HG02970 (cell line): ENCODE data around the gene EMP2.

Experiments used
- ATAC-seq: cut with Tn5 transposase; IDR thresholded peaks from one replicate; pipeline ENCODE4 v1.9.1; 2021; ENCODE audit warnings: mild to moderate bottlenecking, moderate library complexity, moderate number of reproducible peaks; ENCODE audit not compliant: unreplicated experiment, low FRiP score

EMP2 gene

DNA sequence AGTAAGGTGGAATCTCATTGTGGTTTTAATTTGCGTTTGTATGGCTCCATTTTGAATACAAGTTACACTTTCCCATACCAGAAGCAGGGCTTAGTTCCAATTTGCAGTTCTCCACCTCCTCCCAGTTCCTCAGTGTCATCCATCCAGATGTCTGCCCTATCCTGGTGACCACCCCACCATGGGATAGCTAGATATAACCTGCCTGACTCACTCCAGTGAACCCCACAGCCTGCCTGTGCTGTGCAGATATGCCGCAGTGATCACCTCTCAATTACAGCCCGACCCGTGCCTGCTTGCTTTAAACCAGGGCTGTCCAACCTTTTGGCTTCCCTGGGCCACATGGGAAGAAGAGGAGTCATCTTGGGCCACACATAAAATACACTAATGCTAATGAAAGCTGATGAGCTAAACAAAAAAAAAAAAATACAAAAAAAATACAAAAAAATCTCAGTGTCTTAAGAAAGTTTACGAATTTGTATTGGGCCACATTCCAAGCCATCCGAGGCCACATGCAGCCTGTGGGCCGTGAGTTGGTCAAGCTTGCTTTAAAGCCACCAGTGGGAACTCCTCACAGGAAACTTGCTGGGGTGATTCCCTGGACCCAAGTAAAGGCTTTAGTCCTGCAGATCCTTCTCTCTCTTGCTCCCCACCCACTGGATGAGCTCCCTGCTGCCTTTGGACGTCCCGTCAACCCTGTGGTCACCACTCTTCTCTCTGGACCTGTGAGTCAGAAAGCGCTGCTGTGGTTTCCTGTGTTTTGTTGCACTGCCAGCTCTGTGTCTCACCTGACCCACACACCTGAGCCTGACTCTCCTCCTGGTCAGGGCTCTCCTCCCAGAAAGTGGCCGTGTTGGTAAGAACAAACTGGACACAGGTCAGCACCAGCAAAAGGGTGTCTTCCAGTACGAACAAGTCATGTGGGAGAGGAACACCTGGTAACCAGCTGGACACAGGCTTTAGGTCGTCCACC, 83.0 kb downstream of the EMP2 start:
- ATAC-seq: no peak

DNA sequence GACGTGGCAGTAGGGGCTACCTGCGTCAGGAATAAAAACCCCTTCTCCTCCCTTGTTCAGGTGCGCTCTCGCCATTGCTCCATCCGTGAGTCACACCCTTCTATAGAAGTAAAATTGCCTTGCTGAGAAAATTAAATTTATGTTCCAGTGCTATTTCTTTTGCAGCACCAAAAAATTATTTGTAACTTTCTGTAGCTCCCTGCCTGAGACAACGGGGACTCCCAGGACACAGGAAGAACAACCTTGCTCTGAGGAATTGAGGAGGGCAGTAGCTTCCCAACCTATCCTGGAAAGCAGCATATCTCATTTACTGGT, 85.4 kb downstream of the EMP2 start:
- no peak for ATAC-seq

DNA sequence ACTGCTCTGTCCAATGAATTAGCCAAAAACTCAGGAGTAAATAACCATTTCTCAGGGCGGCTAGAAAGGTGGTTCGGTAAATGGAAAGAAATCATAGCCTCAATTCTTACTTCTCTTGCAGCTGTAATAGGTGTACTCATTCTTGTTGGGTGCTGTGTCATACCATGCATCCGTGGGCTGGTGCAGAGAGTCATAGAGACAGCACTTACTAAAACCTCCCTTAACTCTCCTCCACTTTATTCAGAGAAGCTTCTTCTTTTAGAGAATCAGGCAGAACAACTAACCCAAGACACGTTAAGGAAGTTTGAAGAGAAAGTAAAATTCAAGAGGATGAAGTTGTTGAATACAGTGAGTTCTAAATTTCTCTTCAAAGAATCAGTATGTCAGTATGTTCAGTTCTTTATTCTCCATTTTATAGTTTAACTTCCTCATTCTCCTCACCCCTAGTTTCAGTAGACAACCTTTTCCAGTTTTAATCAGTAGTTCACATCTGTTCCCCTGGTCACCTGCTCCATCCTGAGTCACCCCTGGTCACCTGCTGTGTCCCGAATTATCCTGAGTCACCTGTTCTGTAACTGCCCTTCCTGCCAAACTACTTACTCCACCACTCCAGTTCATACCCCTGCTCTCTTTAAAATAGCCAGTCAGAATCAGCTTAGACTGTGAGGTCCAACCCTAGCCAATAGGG, 85.9 kb downstream of the EMP2 start:
- no peak for ATAC-seq

DNA sequence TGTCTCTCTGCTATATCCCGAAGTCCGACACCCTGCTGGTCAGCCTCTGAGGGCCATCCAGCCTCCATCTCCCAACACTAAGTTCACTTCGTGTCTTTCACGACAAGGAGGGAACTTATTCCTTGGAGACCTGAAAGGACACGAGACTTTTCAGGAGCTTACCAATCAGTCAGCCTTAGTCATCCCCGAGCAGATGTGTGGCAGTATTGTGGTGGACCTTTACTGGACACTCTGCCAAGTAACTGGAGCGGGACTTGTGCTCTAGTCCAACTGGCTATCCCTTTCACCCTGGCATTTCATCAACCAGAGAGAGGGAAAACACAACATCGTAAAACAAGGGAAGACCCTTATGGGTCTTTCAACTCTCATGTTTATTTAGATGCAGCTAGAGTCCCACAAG, 87.1 kb downstream of the EMP2 start:
- no peak for ATAC-seq

DNA sequence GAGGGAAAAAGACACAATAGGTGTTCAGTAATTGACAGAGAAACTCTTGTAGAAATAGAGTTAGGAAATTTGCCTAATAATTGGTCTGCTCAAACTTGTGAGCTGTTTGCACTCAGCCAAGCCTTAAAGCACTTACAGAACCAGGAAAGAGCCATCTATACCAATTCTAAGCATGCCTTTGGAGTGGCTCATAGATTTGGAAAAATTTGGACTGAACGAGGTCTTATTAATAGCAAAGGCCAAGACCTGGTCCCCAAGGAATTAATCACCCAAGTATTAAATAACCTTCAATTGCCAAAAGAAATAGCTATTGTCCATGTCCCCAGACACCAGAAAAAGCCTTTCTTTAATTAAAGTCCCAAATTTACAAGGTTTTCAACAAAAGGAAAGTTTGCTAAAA, 90.3 kb downstream of the EMP2 start:
- ATAC-seq: no peak

DNA sequence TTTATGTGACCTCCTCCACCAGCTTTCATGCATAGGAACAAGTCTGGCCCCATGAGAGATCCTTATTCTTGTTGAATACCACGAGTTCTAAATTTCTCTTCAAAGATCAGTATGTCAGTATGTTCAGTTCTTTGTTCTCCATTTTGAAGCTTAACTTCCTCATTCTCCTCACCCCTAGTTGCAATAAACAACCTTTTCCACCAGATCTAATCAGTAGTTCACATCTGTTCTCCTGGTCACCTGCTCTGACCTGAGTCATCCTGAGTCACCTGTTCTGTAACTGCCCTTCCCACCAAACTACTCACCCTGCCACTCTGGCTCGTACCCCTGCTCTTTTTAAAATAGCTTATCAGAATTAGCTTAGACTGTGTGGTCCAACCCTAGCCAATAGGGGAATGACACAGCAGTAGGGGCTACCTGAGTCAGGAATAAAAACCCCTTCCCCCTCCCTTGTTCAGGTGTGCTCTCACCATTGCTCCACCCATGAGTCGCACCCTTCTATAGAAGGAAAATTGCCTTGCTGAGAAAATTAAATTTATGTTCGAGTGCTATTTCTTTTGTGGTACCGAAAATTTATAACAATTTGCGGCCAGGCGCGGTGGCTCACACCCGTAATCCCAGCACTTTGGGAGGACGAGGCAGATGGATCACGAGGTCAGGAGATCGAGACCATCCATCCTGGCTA, 94.6 kb downstream of the EMP2 start:
- no peak for ATAC-seq

DNA sequence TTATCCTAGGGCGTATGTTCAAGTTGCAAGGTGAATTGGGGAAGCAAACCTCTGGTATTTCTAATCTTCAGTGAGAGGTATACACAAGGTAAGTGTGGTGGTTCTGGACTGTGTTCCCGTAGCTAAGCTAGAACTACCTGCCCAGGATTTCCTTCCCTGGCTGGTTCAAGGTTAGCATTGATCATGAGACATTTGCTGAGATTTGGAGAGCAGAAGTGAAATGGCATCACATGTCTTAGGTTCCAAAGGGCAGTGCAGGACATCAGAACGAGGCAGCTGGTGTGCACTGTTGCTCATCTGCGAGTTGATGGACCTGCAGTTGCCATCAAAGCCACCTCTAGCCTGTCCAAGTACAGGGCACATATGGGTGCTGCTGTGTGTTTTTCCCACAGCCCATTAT, 95.2 kb downstream of the EMP2 start:
- no peak for ATAC-seq

DNA sequence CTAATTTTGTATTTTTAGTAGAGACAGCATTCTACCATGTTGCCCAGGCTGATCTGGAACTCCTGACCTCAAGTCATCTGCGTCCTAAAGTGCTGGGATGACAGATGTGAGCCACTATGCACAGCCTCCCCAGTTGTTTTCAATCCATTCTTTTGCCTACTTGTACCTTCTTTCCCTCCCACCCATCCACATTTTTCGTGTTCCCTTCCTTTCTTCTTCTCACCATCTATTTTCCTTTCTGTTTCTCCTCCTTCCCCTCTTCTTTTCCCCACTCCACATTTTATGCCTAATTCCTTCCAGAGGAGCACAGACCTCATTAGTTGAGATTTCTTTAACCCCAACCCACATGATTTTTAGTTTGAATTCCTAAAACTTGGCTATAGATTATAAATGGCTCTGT, 100.2 kb downstream of the EMP2 start:
- ATAC-seq: no peak
